Measurements from ENCODE around the gene CFAP57. TPM values are rescaled to one million over a fixed set of nuclear protein-coding genes. Genes with fewer than 3 reads are reported as not detected.

The CFAP57 gene
- total and polyA plus RNA-seq, 2 of the 4 experiments (the other 2 are of a cell fraction) = 0.29 to 0.36 TPM

DNA sequence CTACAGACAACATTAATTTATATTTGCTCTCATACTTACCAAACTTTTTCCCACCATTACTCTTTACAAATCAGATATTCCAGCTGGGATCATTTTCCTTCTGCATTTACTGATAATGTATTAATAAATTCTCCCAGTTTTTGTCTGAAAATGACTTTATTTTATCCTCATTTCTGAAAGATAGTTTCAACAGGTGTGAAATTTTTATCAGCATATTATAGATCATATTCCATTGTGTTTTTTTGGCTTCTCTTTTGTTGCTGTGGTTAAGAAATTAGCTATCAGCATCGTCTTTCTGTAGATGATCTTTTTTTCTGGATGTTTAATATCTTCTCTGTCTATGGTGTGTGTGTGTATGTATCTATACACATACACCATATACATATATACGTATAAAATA, 2.7 kb downstream of the CFAP57 start:
- peaks cover 5% of the 10 kb centered on the region; the same call in 1 of the 2 replicates for H3K9me1 ChIP-seq (ENCODE audit: insufficient read depth, low read length)
- no peaks in the 10 kb centered on the region; the same call in 1 of the 2 replicates for H4K20me1 ChIP-seq (ENCODE audit: insufficient read depth, low read length)
- in situ Hi-C loops (cut with MboI; ENCODE audit: low sequenced_read_pairs) = no loop called here
- intact Hi-C loops (cut with micrococcal nuclease) = no loop called here
- H4K91ac ChIP-seq (ENCODE audit: insufficient read depth, low read depth, low read length) = no peak overlapping the region
- no peak overlapping the region for H3K4me3 ChIP-seq (ENCODE audit: insufficient read depth, low read depth, low read length)
- H2BK5ac ChIP-seq (ENCODE audit: low read depth, low read length, poor library complexity, severe bottlenecking) = no peak overlapping the region
- no peak for ATAC-seq (ENCODE audit: low read depth)
- H3K18ac ChIP-seq (ENCODE audit: low read depth, low read length) = no peak overlapping the region
- BruUV-seq (replicated peaks) = no TSS peak
- no peak overlapping the region for H2AK5ac ChIP-seq (ENCODE audit: low read depth, low read length)
- no peak overlapping the region for H2AFZ ChIP-seq (replicated peaks; ENCODE audit: low read length, poor library complexity)
- no peak overlapping the region for H3K4me2 ChIP-seq (ENCODE audit: low read depth, low read length)
- H3K14ac ChIP-seq (replicated peaks; ENCODE audit: low read depth, low read length) = no peak overlapping the region
- H3K27me3 ChIP-seq (ENCODE audit: control insufficient read depth, insufficient read depth, low read length) = peaks cover 18% of the 10 kb centered on the region
- no peak overlapping the region for H2BK20ac ChIP-seq (ENCODE audit: low read depth, low read length)
- no peak overlapping the region for H2BK120ac ChIP-seq (ENCODE audit: low read depth, low read length)
- H4K8ac ChIP-seq (ENCODE audit: low read depth in 2 of 2, low read length in 2 of 2) = no peak overlapping the region
- H3K79me1 ChIP-seq (ENCODE audit: low read depth in 1 of 2, low read length in 2 of 2) = peaks cover 20 to 23% of the 10 kb centered on the region in 2 experiments
- no CpG with 5 or more reads among the region's 2 CpGs for WGBS, 2 experiments (ENCODE audit: extremely low coverage in 2 of 2, insufficient read length in 1 of 2)
- H3K36me3 ChIP-seq (ENCODE audit: control insufficient read depth, insufficient read depth, low read length) = peaks cover 2% of the 10 kb centered on the region; the same call in 1 of the 2 replicates
- H3K9me3 ChIP-seq (ENCODE audit: control insufficient read depth, insufficient read depth, low read length) = no peaks in the 10 kb centered on the region
- no peak for TF ChIP-seq MAZ (IDR thresholded peaks at IDR 0.05; ENCODE audit: borderline replicate concordance, low read depth, low read length)
- no peak for TF ChIP-seq NFE2L2 (IDR thresholded peaks at IDR 0.05; ENCODE audit: low read depth, low read length)
- TF ChIP-seq, protein P1, sequence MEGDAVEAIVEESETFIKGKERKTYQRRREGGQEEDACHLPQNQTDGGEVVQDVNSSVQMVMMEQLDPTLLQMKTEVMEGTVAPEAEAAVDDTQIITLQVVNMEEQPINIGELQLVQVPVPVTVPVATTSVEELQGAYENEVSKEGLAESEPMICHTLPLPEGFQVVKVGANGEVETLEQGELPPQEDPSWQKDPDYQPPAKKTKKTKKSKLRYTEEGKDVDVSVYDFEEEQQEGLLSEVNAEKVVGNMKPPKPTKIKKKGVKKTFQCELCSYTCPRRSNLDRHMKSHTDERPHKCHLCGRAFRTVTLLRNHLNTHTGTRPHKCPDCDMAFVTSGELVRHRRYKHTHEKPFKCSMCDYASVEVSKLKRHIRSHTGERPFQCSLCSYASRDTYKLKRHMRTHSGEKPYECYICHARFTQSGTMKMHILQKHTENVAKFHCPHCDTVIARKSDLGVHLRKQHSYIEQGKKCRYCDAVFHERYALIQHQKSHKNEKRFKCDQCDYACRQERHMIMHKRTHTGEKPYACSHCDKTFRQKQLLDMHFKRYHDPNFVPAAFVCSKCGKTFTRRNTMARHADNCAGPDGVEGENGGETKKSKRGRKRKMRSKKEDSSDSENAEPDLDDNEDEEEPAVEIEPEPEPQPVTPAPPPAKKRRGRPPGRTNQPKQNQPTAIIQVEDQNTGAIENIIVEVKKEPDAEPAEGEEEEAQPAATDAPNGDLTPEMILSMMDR (conservative IDR thresholded peaks at IDR 0.05; ENCODE audit: low read depth, low read length) = no peak
- TF ChIP-seq BHLHE40 (IDR thresholded peaks at IDR 0.05; ENCODE audit: low read depth, low read length) = no peak
- no peak for TF ChIP-seq POLR2A (IDR thresholded peaks at IDR 0.05; ENCODE audit: low read depth, low read length)
- no peak for TF ChIP-seq RFX5 (IDR thresholded peaks at IDR 0.05; ENCODE audit: low read depth, low read length)
- no peak for TF ChIP-seq CHD1 (IDR thresholded peaks at IDR 0.05; ENCODE audit: low read depth, low read length)
- TF ChIP-seq, protein P2, sequence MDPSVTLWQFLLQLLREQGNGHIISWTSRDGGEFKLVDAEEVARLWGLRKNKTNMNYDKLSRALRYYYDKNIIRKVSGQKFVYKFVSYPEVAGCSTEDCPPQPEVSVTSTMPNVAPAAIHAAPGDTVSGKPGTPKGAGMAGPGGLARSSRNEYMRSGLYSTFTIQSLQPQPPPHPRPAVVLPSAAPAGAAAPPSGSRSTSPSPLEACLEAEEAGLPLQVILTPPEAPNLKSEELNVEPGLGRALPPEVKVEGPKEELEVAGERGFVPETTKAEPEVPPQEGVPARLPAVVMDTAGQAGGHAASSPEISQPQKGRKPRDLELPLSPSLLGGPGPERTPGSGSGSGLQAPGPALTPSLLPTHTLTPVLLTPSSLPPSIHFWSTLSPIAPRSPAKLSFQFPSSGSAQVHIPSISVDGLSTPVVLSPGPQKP (IDR thresholded peaks at IDR 0.05; ENCODE audit: borderline replicate concordance, low read depth, low read length) = no peak
- DNase-seq = no peak
- ChIA-PET CTCF (no interaction called here), POLR2A (ENCODE audit: unreplicated experiment) (no interaction called here)
- no peaks in the 10 kb centered on the region for H3K4me1 ChIP-seq (ENCODE audit: control insufficient read depth, insufficient read depth, low read length)
- H4K5ac ChIP-seq (ENCODE audit: low read depth, low read length) = no peak overlapping the region
- H3K27ac ChIP-seq (ENCODE audit: insufficient read depth, low read length) = no peak overlapping the region
- H2AK9ac ChIP-seq (replicated peaks; ENCODE audit: low read depth, low read length, poor library complexity) = no peak overlapping the region
- H3K23ac ChIP-seq (ENCODE audit: low read depth, low read length) = no peak overlapping the region
- no peak overlapping the region for H3K56ac ChIP-seq (ENCODE audit: extremely low read depth, insufficient read depth, low read length)
- no peak overlapping the region for H3K9ac ChIP-seq (ENCODE audit: low read depth, low read length)
- no peak overlapping the region for H2BK15ac ChIP-seq (ENCODE audit: low read depth, low read length)
- dilution Hi-C loops (cut with HindIII; ENCODE audit: low sequenced_read_pairs, unreplicated experiment) = no loop called here
- no peak overlapping the region for H3K4ac ChIP-seq (ENCODE audit: low read depth, low read length)

Measured in IMR-90 (cell line).